Left forelimb (tissue), 1 donor: ENCODE results near the gene BGN.

ENCODE experiments used
- DNase-seq: peaks from one replicate; pipeline ENCODE4 v3.0.0-alpha.2; 2018; ENCODE audit warnings: low spot score

The BGN gene

GRCh38 chrX:153482376-153483015, 12.3 kb upstream of the BGN start:
- DNase-seq: no peak

- no peak for DNase-seq
These were observed 9.2 kb upstream of the BGN start for GRCh38 chrX:153485396-153486080.

- DNase-seq: no peak
These were observed 8.6 kb upstream of the BGN start for GRCh38 chrX:153486171-153486570.

- no peak for DNase-seq
These were observed 7.1 kb upstream of the BGN start for GRCh38 chrX:153487590-153488071.

- DNase-seq: no peak
These were observed 6.4 kb upstream of the BGN start for GRCh38 chrX:153488231-153488914.

GRCh38 chrX:153490217-153490930, 4.4 kb upstream of the BGN start:
- no peak for DNase-seq

GRCh38 chrX:153491351-153491914, 3.3 kb upstream of the BGN start:
- no peak for DNase-seq

- DNase-seq: no peak
These were observed 2.9 kb upstream of the BGN start for GRCh38 chrX:153491918-153492317.

GRCh38 chrX:153492543-153492942, 2.2 kb upstream of the BGN start:
- no peak for DNase-seq

GRCh38 chrX:153493085-153493484, 1.7 kb upstream of the BGN start:
- no peak for DNase-seq

GRCh38 chrX:153494061-153494460, 719 bp upstream of the BGN start:
- DNase-seq: no peak

GRCh38 chrX:153495362-153495751, 577 bp downstream of the BGN start:
- no peak for DNase-seq

- DNase-seq: no peak
These were observed 1.3 kb downstream of the BGN start for GRCh38 chrX:153495903-153496589.

GRCh38 chrX:153496590-153496959, 1.8 kb downstream of the BGN start:
- DNase-seq: no peak

- DNase-seq: no peak
These were observed 3.7 kb downstream of the BGN start for GRCh38 chrX:153498453-153498852.

- no peak for DNase-seq
These were observed 4.6 kb downstream of the BGN start for GRCh38 chrX:153499341-153499740.

GRCh38 chrX:153499876-153500275, 5.1 kb downstream of the BGN start:
- DNase-seq: no peak

- no peak for DNase-seq
These were observed 6.0 kb downstream of the BGN start for GRCh38 chrX:153500676-153501280.

GRCh38 chrX:153501530-153501929, 6.8 kb downstream of the BGN start:
- no peak for DNase-seq

GRCh38 chrX:153502131-153502530, 7.4 kb downstream of the BGN start:
- no peak for DNase-seq

GRCh38 chrX:153502796-153503195, 8.0 kb downstream of the BGN start:
- DNase-seq: no peak
